GM12878 (cell line): Measurements from ENCODE around the gene OTOG. TPM values are rescaled to one million over a fixed set of nuclear protein-coding genes. Genes with fewer than 3 reads are reported as not detected.

Experiments used
- ATAC-seq: fragments of 200-7000 bp; cut with Tn5 transposase; 3 replicates; pipeline ENCODE4 v1.9.1; 2020; ENCODE audit warnings: mild to moderate bottlenecking, moderate library complexity
- BruUV-seq: library from RNA; stranded (reverse); fragments of 400-500 nt; replicated peaks from 2 replicates; lab custom pipeline; 2021; lab: Mats Ljungman, UMichigan
- CTCF ChIA-PET: fragments of 300-600 bp; sonication (Branson Sonifier 250); formaldehyde crosslinking; extraction: SDS; loops from one replicate; lab custom pipeline; 2021; ENCODE audit warnings: inconsistent platforms; lab: Yijun Ruan, JAX
- POLR2A ChIA-PET: fragments of 350-600 bp; formaldehyde crosslinking; extraction: SDS; loops from one replicate; lab custom pipeline; 2021; ENCODE audit warnings: inconsistent platforms; lab: Charles Lee
- RAD21 ChIA-PET: fragments of 300-600 bp; sonication (Branson Sonifier 250); formaldehyde crosslinking; loops from one replicate; lab custom pipeline; 2023; ENCODE audit warnings: antibody characterized with exemption; ENCODE audit not compliant: unreplicated experiment; lab: Charles Lee
- SMC1A ChIA-PET: fragments of 300-600 bp; sonication (Branson Sonifier 250); formaldehyde crosslinking; loops from one replicate; lab custom pipeline; 2023; ENCODE audit not compliant: unreplicated experiment, uncharacterized antibody; lab: Charles Lee
- DNase-seq: peaks from one replicate; pipeline ENCODE4 v3.0.0-alpha.2; 2011; ENCODE audit warnings: low read depth, low spot score
- FAIRE-seq: peaks from 3 replicates; lab custom pipeline; 2011; peaks lifted over from hg19 to GRCh38; lab: Jason Lieb, UNC
- H2AFZ ChIP-seq: 2 replicates; pipeline ENCODE4 v1.6.0; 2011; ENCODE audit warnings: low read depth, low read length, control low read depth; ENCODE audit not compliant: control insufficient read depth
- H3K27ac ChIP-seq: 2 replicates; pipeline ENCODE4 v1.5.1; 2011; ENCODE audit warnings: control low read depth; ENCODE audit not compliant: control insufficient read depth, insufficient read depth
- H3K27me3 ChIP-seq, 2 experiments: replicated peaks in 1 of 2; 2 replicates each; pipeline versions ENCODE4 v1.6.0 to v1.6.1; 2011; ENCODE audit warnings: low read length in 1 of 2; ENCODE audit not compliant: control insufficient read depth in 2 of 2, insufficient read depth in 2 of 2
- H3K36me3 ChIP-seq, 2 experiments: 2 replicates each; pipeline ENCODE4 v1.5.1; 2011; ENCODE audit warnings: low read length in 1 of 2; ENCODE audit not compliant: control insufficient read depth in 2 of 2, insufficient read depth in 2 of 2
- H3K4me1 ChIP-seq: 2 replicates; pipeline ENCODE4 v1.6.1; 2011; ENCODE audit warnings: mild to moderate bottlenecking, low read length, moderate library complexity, mixed read lengths; ENCODE audit not compliant: control insufficient read depth, insufficient read depth
- H3K4me2 ChIP-seq: 2 replicates; pipeline ENCODE4 v1.6.0; 2011; ENCODE audit warnings: control low read depth; ENCODE audit not compliant: control insufficient read depth, insufficient read depth
- H3K4me3 ChIP-seq: fragments of 200-600 bp; sonication (generic); 2 replicates; pipeline ENCODE4 v1.5.1; 2016
- H3K79me2 ChIP-seq: 2 replicates; pipeline ENCODE4 v1.6.0; 2011; ENCODE audit warnings: low read length; ENCODE audit not compliant: control insufficient read depth, insufficient read depth
- H3K9ac ChIP-seq: 2 replicates; pipeline ENCODE4 v1.8.0; 2011; ENCODE audit warnings: low read length, control low read depth, mixed read lengths; ENCODE audit not compliant: control insufficient read depth, insufficient read depth
- H3K9me3 ChIP-seq: replicated peaks from 3 replicates; pipeline ENCODE4 v1.5.1; 2011; ENCODE audit warnings: mild to moderate bottlenecking, low read length; ENCODE audit not compliant: control insufficient read depth, insufficient read depth
- H4K20me1 ChIP-seq: 2 replicates; pipeline ENCODE4 v1.6.0; 2011; ENCODE audit not compliant: control insufficient read depth, insufficient read depth
- BCL11A ChIP-seq: IDR thresholded peaks from 2 replicates; pipeline ENCODE4 v1.6.1; 2011; ENCODE audit warnings: low read depth, low read length
- EGR1 ChIP-seq, 2 experiments: IDR thresholded peaks; 1 replicate in 1 of 2; 2 replicates in 1 of 2; pipeline ENCODE4 v1.6.1; 2011 to 2012; ENCODE audit warnings: low read depth in 2 of 2, low read length in 2 of 2, borderline replicate concordance in 1 of 2, mild to moderate bottlenecking in 1 of 2, moderate library complexity in 1 of 2
- ESRRA ChIP-seq: IDR thresholded peaks from 2 replicates; pipeline ENCODE4 v1.6.1; 2012; ENCODE audit warnings: mild to moderate bottlenecking, low read length, improper control_type of control experiment
- IRF4 ChIP-seq: IDR thresholded peaks from 2 replicates; pipeline ENCODE4 v1.6.1; 2011; ENCODE audit warnings: low read depth, low read length
- JUND ChIP-seq: IDR thresholded peaks from 2 replicates; pipeline ENCODE4 v1.6.1; 2012; ENCODE audit warnings: low read depth, mild to moderate bottlenecking, low read length, improper control_type of control experiment, moderate library complexity
- MTA3 ChIP-seq: IDR thresholded peaks from 2 replicates; pipeline ENCODE4 v1.6.1; 2012; ENCODE audit warnings: low read length, inconsistent platforms, borderline replicate concordance
- NBN ChIP-seq: fragments of 450-650 bp; IDR thresholded peaks from 2 replicates; pipeline ENCODE4 v1.6.1; 2016
- NR2F1 ChIP-seq: fragments of 450-650 bp; conservative IDR thresholded peaks from 2 replicates; pipeline ENCODE4 v1.6.1; 2017; ENCODE audit warnings: mild to moderate bottlenecking
- NRF1 ChIP-seq: conservative IDR thresholded peaks from 2 replicates; pipeline ENCODE4 v1.6.1; 2011; ENCODE audit warnings: mild to moderate bottlenecking, low read depth, low read length, improper control_type of control experiment
- RFX5 ChIP-seq: IDR thresholded peaks from 2 replicates; pipeline ENCODE4 v1.6.1; 2011; ENCODE audit warnings: low read depth, low read length, improper control_type of control experiment
- SMARCA5 ChIP-seq: fragments of 450-650 bp; IDR thresholded peaks from 2 replicates; pipeline ENCODE4 v1.6.1; 2017; ENCODE audit warnings: mild to moderate bottlenecking
- SUPT20H ChIP-seq: IDR thresholded peaks from 2 replicates; pipeline ENCODE4 v1.6.1; 2011; ENCODE audit warnings: low read depth, mild to moderate bottlenecking, low read length, moderate library complexity, borderline replicate concordance; ENCODE audit not compliant: control insufficient read depth
- TBL1XR1 ChIP-seq: IDR thresholded peaks from 2 replicates; pipeline ENCODE4 v1.6.1; 2012; ENCODE audit warnings: low read depth, low read length, improper control_type of control experiment
- ZZZ3 ChIP-seq: IDR thresholded peaks from 2 replicates; pipeline ENCODE4 v1.6.1; 2011; ENCODE audit warnings: low read depth; ENCODE audit not compliant: control insufficient read depth, insufficient read length
- WGBS: methylation state at CpG from one replicate; pipeline ENCODE4 v1.1.6; 2016; ENCODE audit warnings: low lambda C conversion rate; ENCODE audit not compliant: insufficient replicate concordance, insufficient coverage; ENCODE audit errors: missing lambda C conversion rate; 5-methylcytosine and 5-hydroxymethylcytosine counted together
- in situ Hi-C: fragments of 300-500 bp; cut with MboI; formaldehyde crosslinking; loops from 9 replicates; pipeline ENCODE4 v1.14.3; 2018; ENCODE audit warnings: mixed read lengths
- intact Hi-C: fragments of 100-400 bp; cut with micrococcal nuclease; formaldehyde crosslinking; loops from one replicate; pipeline ENCODE4 v1.14.2; 2022; ENCODE audit not compliant: unreplicated experiment
- polyA plus RNA-seq, 11 experiments: library from polyadenylated mRNA; depleted of rRNA in 4 of 11; unstranded in 6 of 11; stranded (reverse) in 5 of 11; fragments of >200 nt; fragmentation: Nextera tagmentation in 4 of 11; fragmentation: Illumina TruSeq in 1 of 11; extraction: Ambion mirVana in 4 of 11; extraction: Trizol in 1 of 11; gene quantifications; 1 replicate in 1 of 11; 2 replicates in 10 of 11; pipeline versions ENCODE4 v1.2.1 to v1.2.3, GENCODE V29; 2011 to 2016; ENCODE audit warnings: inconsistent platforms in 2 of 11, missing spikeins in 2 of 11, low read depth in 1 of 11
- total RNA-seq, 4 experiments: library from RNA; depleted of rRNA in 3 of 4; stranded (reverse); fragments of >200 nt in 3 of 4; fragmentation: Illumina TruSeq in 1 of 4; extraction: Trizol in 1 of 4; gene quantifications; 2 replicates each; pipeline versions ENCODE4 v1.2.1 to v1.2.3, GENCODE V29; 2013 to 2021
- TF ChIP-seq, protein P1 (sequence below), 3 experiments: IDR thresholded peaks in 2 of 3; conservative IDR thresholded peaks in 1 of 3; 2 replicates each; pipeline ENCODE4 v1.5.1; 2011; ENCODE audit warnings: low read depth in 3 of 3, low read length in 3 of 3, mild to moderate bottlenecking in 3 of 3, control low read depth in 2 of 3, moderate library complexity in 2 of 3, inconsistent platforms in 1 of 3, mixed read lengths in 1 of 3; ENCODE audit not compliant: control insufficient read depth in 2 of 3, insufficient read depth in 1 of 3; ENCODE audit errors: extremely low read depth in 1 of 3
- TF ChIP-seq, protein P2 (sequence below): fragments of 450-650 bp; IDR thresholded peaks from 2 replicates; pipeline ENCODE4 v1.6.1; 2017; ENCODE audit warnings: borderline replicate concordance
- TF ChIP-seq, protein P3 (sequence below): IDR thresholded peaks from 2 replicates; pipeline ENCODE4 v1.6.1; 2012; ENCODE audit warnings: low read length, inconsistent platforms
- TF ChIP-seq, protein P4 (sequence below): fragments of 450-650 bp; IDR thresholded peaks from 2 replicates; pipeline ENCODE4 v1.6.1; 2016; ENCODE audit warnings: mild to moderate bottlenecking
- TF ChIP-seq, protein P5 (sequence below): fragments of 150-350 bp; IDR thresholded peaks from 2 replicates; pipeline ENCODE4 v1.6.1; 2014; ENCODE audit warnings: mild to moderate bottlenecking, low read depth, low read length

Gene OTOG
- total and polyA plus RNA-seq, 10 of the 15 experiments (the other 5 are each of a cell fraction or from before 2014, with no cell fraction given), result not detected

DNA sequence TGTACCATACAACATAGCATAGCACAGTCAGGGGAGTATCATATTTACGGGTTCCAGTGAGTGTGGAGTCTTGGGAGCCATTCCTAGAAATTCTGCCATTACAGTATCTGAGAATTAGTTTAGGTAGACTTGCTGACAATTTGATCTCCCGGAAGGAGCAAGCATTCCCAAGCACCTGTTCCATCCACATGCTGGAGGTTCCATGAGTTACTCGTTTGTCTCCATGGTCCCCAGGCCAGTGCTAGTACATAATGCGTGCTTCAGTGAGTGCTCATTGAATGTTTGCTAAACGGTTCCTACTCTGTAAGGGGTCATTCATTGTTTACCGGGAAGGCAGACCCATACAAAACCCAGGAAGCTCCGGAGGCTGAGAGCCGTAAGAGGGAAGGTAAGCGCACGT is 144.9 kb downstream of the OTOG start:
- DNase-seq (no peak), ATAC-seq (no peak), FAIRE-seq (no peak)
- H3K9ac ChIP-seq, result no peak overlapping the region
- H3K27me3 ChIP-seq, result peaks cover 4% of the 10 kb centered on the region in 2 experiments
- POLR2A ChIA-PET, result no interaction called here
- no peaks in the 10 kb centered on the region for H3K4me1 ChIP-seq
- RAD21 ChIA-PET, result no interaction called here
- H3K36me3 ChIP-seq, result no peaks in the 10 kb centered on the region
- WGBS, result 21% methylated on average over 10 of the region's 10 CpGs
- no peak overlapping the region for H3K27ac ChIP-seq
- H2AFZ ChIP-seq, result no peak overlapping the region
- no TSS peak for BruUV-seq
- in situ Hi-C loops, result no loop called here
- H3K4me2 ChIP-seq, result no peak overlapping the region
- intact Hi-C loops, result no loop called here
- no peaks in the 10 kb centered on the region for H4K20me1 ChIP-seq
- SMC1A ChIA-PET, result no interaction called here
- no peaks in the 10 kb centered on the region for H3K79me2 ChIP-seq
- H3K9me3 ChIP-seq, result no peaks in the 10 kb centered on the region; the same call in 2 of the 3 replicates
- H3K4me3 ChIP-seq, result no peak overlapping the region
- CTCF ChIA-PET, result no interaction called here
- TF ChIP-seq, protein P1, sequence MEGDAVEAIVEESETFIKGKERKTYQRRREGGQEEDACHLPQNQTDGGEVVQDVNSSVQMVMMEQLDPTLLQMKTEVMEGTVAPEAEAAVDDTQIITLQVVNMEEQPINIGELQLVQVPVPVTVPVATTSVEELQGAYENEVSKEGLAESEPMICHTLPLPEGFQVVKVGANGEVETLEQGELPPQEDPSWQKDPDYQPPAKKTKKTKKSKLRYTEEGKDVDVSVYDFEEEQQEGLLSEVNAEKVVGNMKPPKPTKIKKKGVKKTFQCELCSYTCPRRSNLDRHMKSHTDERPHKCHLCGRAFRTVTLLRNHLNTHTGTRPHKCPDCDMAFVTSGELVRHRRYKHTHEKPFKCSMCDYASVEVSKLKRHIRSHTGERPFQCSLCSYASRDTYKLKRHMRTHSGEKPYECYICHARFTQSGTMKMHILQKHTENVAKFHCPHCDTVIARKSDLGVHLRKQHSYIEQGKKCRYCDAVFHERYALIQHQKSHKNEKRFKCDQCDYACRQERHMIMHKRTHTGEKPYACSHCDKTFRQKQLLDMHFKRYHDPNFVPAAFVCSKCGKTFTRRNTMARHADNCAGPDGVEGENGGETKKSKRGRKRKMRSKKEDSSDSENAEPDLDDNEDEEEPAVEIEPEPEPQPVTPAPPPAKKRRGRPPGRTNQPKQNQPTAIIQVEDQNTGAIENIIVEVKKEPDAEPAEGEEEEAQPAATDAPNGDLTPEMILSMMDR (IDR thresholded peaks at IDR 0.05 in 2 of 3, conservative IDR thresholded peaks at IDR 0.05 in 1 of 3; ENCODE audit: control insufficient read depth in 2 of 3, extremely low read depth in 1 of 3, insufficient read depth in 1 of 3, low read depth in 3 of 3, low read length in 3 of 3), result no peak
- TF ChIP-seq NBN (no peak), NR2F1 (no peak), RFX5 (no peak), ZZZ3 (no peak), MTA3 (no peak), SUPT20H (no peak), JUND (no peak), ESRRA (no peak), SMARCA5 (no peak), EGR1 (IDR thresholded peaks at IDR 0.05; ENCODE audit: borderline replicate concordance in 1 of 2, low read depth in 2 of 2, low read length in 2 of 2) (no peak), NRF1 (no peak), IRF4 (no peak), TBL1XR1 (no peak), BCL11A (no peak)
- TF ChIP-seq, protein P2, sequence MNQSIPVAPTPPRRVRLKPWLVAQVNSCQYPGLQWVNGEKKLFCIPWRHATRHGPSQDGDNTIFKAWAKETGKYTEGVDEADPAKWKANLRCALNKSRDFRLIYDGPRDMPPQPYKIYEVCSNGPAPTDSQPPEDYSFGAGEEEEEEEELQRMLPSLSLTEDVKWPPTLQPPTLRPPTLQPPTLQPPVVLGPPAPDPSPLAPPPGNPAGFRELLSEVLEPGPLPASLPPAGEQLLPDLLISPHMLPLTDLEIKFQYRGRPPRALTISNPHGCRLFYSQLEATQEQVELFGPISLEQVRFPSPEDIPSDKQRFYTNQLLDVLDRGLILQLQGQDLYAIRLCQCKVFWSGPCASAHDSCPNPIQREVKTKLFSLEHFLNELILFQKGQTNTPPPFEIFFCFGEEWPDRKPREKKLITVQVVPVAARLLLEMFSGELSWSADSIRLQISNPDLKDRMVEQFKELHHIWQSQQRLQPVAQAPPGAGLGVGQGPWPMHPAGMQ, result no peak
- TF ChIP-seq, protein P3, sequence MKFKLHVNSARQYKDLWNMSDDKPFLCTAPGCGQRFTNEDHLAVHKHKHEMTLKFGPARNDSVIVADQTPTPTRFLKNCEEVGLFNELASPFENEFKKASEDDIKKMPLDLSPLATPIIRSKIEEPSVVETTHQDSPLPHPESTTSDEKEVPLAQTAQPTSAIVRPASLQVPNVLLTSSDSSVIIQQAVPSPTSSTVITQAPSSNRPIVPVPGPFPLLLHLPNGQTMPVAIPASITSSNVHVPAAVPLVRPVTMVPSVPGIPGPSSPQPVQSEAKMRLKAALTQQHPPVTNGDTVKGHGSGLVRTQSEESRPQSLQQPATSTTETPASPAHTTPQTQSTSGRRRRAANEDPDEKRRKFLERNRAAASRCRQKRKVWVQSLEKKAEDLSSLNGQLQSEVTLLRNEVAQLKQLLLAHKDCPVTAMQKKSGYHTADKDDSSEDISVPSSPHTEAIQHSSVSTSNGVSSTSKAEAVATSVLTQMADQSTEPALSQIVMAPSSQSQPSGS, result no peak
- TF ChIP-seq, protein P4, sequence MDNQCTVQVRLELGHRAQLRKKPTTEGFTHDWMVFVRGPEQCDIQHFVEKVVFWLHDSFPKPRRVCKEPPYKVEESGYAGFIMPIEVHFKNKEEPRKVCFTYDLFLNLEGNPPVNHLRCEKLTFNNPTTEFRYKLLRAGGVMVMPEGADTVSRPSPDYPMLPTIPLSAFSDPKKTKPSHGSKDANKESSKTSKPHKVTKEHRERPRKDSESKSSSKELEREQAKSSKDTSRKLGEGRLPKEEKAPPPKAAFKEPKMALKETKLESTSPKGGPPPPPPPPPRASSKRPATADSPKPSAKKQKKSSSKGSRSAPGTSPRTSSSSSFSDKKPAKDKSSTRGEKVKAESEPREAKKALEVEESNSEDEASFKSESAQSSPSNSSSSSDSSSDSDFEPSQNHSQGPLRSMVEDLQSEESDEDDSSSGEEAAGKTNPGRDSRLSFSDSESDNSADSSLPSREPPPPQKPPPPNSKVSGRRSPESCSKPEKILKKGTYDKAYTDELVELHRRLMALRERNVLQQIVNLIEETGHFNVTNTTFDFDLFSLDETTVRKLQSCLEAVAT, result no peak
- TF ChIP-seq, protein P5, sequence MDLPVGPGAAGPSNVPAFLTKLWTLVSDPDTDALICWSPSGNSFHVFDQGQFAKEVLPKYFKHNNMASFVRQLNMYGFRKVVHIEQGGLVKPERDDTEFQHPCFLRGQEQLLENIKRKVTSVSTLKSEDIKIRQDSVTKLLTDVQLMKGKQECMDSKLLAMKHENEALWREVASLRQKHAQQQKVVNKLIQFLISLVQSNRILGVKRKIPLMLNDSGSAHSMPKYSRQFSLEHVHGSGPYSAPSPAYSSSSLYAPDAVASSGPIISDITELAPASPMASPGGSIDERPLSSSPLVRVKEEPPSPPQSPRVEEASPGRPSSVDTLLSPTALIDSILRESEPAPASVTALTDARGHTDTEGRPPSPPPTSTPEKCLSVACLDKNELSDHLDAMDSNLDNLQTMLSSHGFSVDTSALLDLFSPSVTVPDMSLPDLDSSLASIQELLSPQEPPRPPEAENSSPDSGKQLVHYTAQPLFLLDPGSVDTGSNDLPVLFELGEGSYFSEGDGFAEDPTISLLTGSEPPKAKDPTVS, result no peak
